ENCODE measurements around the gene SLC29A2. TPM values are rescaled to one million over a fixed set of nuclear protein-coding genes. Genes with fewer than 3 reads are reported as not detected.

The SLC29A2 gene
- polyA plus RNA-seq, 1 of the 3 experiments (the other 2 are of a cell fraction) = 3.2 TPM

- H2AFZ ChIP-seq (ENCODE audit: low read depth) = peak within 1 kb of the TSS; percentile 94
- no peaks in the 10 kb centered on the region for H3K9me2 ChIP-seq
- ChIA-PET POLR2A (interaction anchor here (0.6 to 3.8 kb wide), 4 partner anchors 9 to 333 kb away, joined by 3 to 19 read pairs (median 3); partner anchors contain the start of gene RBM4B), CTCF (interaction anchor here (0.9 to 6.6 kb wide), 7 partner anchors 10 to 121 kb away, joined by 3 to 62 read pairs (median 16); partner anchors contain the start of gene RIN1)
- peak; percentile 93 for DNase-seq
- no peaks in the 10 kb centered on the region for H3K9me3 ChIP-seq
- peaks cover 14% of the 10 kb centered on the region for H3F3A ChIP-seq (replicated peaks; ENCODE audit: insufficient read depth)
- peaks cover 27% of the 10 kb centered on the region for H3K79me2 ChIP-seq (ENCODE audit: insufficient read depth)
- H3K9ac ChIP-seq = peak within 1 kb of the TSS; percentile 91
- H3K27me3 ChIP-seq (ENCODE audit: insufficient read depth) = no peaks in the 10 kb centered on the region
- H3K4me1 ChIP-seq (ENCODE audit: control insufficient read depth in 1 of 2, insufficient read depth in 2 of 2, low read depth in 1 of 2, low read length in 1 of 2) = peaks cover 24 to 37% of the 10 kb centered on the region in 2 experiments; a peak in 3 of 4 replicates
- peak within 1 kb of the TSS; percentile 72 to 85 for H3K27ac ChIP-seq (ENCODE audit: low read depth in 2 of 2, low read length in 1 of 2)
- H3K4me2 ChIP-seq = peak within 1 kb of the TSS; percentile 96
- H3K36me3 ChIP-seq (replicated peaks in 1 of 2; ENCODE audit: control insufficient read depth in 1 of 2, insufficient read depth in 2 of 2, low read length in 1 of 2) = peaks cover 4 to 24% of the 10 kb centered on the region in 2 experiments
- peak within 1 kb of the TSS; percentile 95 to 96 for H3K4me3 ChIP-seq (ENCODE audit: low read depth in 2 of 2, low read length in 1 of 2)
- H4K20me1 ChIP-seq (ENCODE audit: insufficient read depth) = no peaks in the 10 kb centered on the region
- 5% methylated on average over 8 of the region's 59 CpGs for WGBS (ENCODE audit: low lambda C conversion rate)
- no peak for TF ChIP-seq RFX5 (IDR thresholded peaks at IDR 0.05; ENCODE audit: low read length)
- TF ChIP-seq TAF1 (IDR thresholded peaks at IDR 0.05; ENCODE audit: borderline replicate concordance, low read depth, low read length) = peak; percentile 71
- no peak for TF ChIP-seq MEF2A (IDR thresholded peaks at IDR 0.05; ENCODE audit: borderline replicate concordance, low read depth)
- no peak for TF ChIP-seq CTCF (IDR thresholded peaks at IDR 0.05)
- 0 out of 2 replicates have a peak, but pooled peaks have one; percentile 9 for TF ChIP-seq TEAD4 (IDR thresholded peaks at IDR 0.05; ENCODE audit: borderline replicate concordance, insufficient read depth)
- TF ChIP-seq MAX (IDR thresholded peaks at IDR 0.05; ENCODE audit: low read depth) = peak; percentile 49
- peak; percentile 64; the same call in 1 of the 2 replicates for TF ChIP-seq REST (IDR thresholded peaks at IDR 0.05; ENCODE audit: low read depth, low read length)
- no peak for TF ChIP-seq JUND (IDR thresholded peaks at IDR 0.05)
- no peak for TF ChIP-seq FOSL2 (IDR thresholded peaks at IDR 0.05; ENCODE audit: borderline replicate concordance, low read depth)
- no peak for TF ChIP-seq RAD21 (IDR thresholded peaks at IDR 0.05; ENCODE audit: low read length)
- no peak for TF ChIP-seq USF1 (IDR thresholded peaks at IDR 0.05; ENCODE audit: borderline replicate concordance, low read depth)
- TF ChIP-seq POLR2AphosphoS5 (IDR thresholded peaks at IDR 0.05; ENCODE audit: low read depth, low read length) = peak; percentile 93
- no peak for TF ChIP-seq ZBTB33 (IDR thresholded peaks at IDR 0.05; ENCODE audit: borderline replicate concordance, low read depth)
- TF ChIP-seq SIN3A (IDR thresholded peaks at IDR 0.05; ENCODE audit: borderline replicate concordance, low read depth, low read length) = peak; percentile 97; the same call in 1 of the 2 replicates
- TF ChIP-seq IRF3 (IDR thresholded peaks at IDR 0.05; ENCODE audit: low read depth, low read length) = peak; percentile 21; the same call in 1 of the 2 replicates
- TF ChIP-seq YY1 (IDR thresholded peaks at IDR 0.05; ENCODE audit: low read depth) = peak; percentile 49
- TF ChIP-seq MXI1 (IDR thresholded peaks at IDR 0.05; ENCODE audit: low read depth, low read length) = peak; percentile 85
- TF ChIP-seq NRF1 (IDR thresholded peaks at IDR 0.05; ENCODE audit: low read depth, low read length) = no peak
- TF ChIP-seq CHD2 (IDR thresholded peaks at IDR 0.05; ENCODE audit: low read length, partially characterized antibody) = peak; percentile 59
- TF ChIP-seq NFIC (IDR thresholded peaks at IDR 0.05; ENCODE audit: borderline replicate concordance) = no peak
Observed at GRCh38 chr11:66344550-66345315, 26.8 kb downstream of the SLC29A2 start, which contains the start of gene BRMS1. Gene BRMS1 (minus strand): TSS chr11:66345104. CDS start chr11:66342234, 2,870 bp downstream.

Data from SK-N-SH (cell line).